Activated naive CD8-positive, alpha-beta T cell treated with anti-CD3 and anti-CD28 coated beads, Interleukin-2, amount 10 ng/mL, durations not matched to agents 7 days and 5 days (primary cell): ENCODE measurements around the gene SWI5. TPM values are rescaled to one million over a fixed set of nuclear protein-coding genes. Genes with fewer than 3 reads are reported as not detected.

Experiments used
- ATAC-seq: fragments of 150-1000 bp; cut with Tn5 transposase; one replicate; pipeline ENCODE4 v1.10.0; 2021; ENCODE audit warnings: low read depth, moderate library complexity
- POLR2A ChIA-PET: fragments of 350-600 bp; sonication (Branson Sonifier 250); formaldehyde crosslinking; loops from one replicate; lab custom pipeline; 2021; ENCODE audit warnings: antibody characterized with exemption; lab: Charles Lee
- DNase-seq: peaks from one replicate; pipeline ENCODE4 v3.0.0; 2021
- H3K27ac Mint-ChIP-seq: one replicate; pipeline ENCODE4 v1.8.0; 2022; ENCODE audit warnings: mild to moderate bottlenecking, mixed read lengths
- H3K27me3 Mint-ChIP-seq: one replicate; pipeline ENCODE4 v1.8.0; 2022; ENCODE audit warnings: mild to moderate bottlenecking, moderate library complexity, mixed read lengths
- H3K36me3 Mint-ChIP-seq: one replicate; pipeline ENCODE4 v1.8.0; 2021; ENCODE audit warnings: mild to moderate bottlenecking, mixed read lengths
- H3K4me1 Mint-ChIP-seq: one replicate; pipeline ENCODE4 v1.8.0; 2021; ENCODE audit warnings: mixed read lengths
- H3K4me3 Mint-ChIP-seq: one replicate; pipeline ENCODE4 v1.8.0; 2022; ENCODE audit warnings: mild to moderate bottlenecking, moderate library complexity, mixed read lengths
- H3K9me3 Mint-ChIP-seq: one replicate; pipeline ENCODE4 v1.8.0; 2021; ENCODE audit warnings: mixed read lengths
- total RNA-seq, 2 experiments: library from RNA; stranded (reverse); gene quantifications; one replicate each; pipeline ENCODE4 v1.2.3, GENCODE V29; 2021

Gene SWI5
- total RNA-seq, 2 experiments from 2014 or later, result 12.3 to 14.3 TPM

DNA sequence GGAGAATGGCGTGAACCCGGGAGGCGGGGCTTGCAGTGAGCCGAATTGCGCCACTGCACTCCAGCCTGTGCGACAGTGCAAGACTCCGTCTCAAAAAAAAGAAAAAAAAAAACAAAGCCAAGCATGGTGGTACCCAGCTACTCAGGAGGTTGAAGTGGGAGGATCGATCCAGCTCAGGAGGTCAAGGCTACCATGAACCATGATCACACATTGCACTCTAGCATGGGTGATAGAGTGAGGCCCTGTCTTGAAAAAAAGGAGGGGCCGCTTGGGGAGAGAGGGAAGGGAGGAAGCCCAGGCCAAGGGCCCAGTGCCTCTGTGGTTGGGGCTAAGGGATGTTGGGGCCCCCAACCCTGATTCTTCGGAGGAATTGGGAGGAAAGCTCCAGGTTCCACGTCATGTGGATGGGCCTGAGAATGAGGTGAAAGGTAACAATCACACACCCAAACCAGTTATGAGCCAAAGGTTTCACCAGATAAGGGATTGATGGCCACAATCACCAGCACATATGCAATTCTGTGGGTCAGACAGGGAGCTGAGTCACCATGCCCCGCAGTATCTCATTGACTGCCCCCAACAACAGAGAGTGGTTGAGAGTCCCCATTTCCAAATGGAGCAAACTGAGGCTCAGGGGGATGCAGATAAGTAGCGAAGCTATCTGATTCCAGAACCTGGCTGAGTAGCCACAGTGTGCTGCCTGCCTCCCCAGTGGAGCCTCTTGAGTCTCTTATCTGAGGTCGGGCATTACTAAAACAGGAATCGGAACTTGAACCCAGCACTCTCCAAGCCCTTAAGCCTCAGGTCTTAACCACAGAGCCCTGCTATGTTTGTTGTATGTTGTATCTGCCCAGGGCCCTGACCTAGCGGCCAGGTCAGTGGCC, 20.5 kb downstream of the SWI5 start:
- Mint-ChIP-seq H3K9me3 (no peaks in the 10 kb centered on the region), H3K4me3 (no peak overlapping the region), H3K27ac (no peak overlapping the region), H3K27me3 (no peaks in the 10 kb centered on the region), H3K36me3 (no peaks in the 10 kb centered on the region), H3K4me1 (peaks cover 4% of the 10 kb centered on the region)
- POLR2A ChIA-PET, result interaction anchor here (0.6 kb wide), 1 partner anchor 82 kb away, joined by 4 read pairs; no protein-coding TSS in a partner anchor
- ATAC-seq, result no peak
- DNase-seq, result no peak

DNA sequence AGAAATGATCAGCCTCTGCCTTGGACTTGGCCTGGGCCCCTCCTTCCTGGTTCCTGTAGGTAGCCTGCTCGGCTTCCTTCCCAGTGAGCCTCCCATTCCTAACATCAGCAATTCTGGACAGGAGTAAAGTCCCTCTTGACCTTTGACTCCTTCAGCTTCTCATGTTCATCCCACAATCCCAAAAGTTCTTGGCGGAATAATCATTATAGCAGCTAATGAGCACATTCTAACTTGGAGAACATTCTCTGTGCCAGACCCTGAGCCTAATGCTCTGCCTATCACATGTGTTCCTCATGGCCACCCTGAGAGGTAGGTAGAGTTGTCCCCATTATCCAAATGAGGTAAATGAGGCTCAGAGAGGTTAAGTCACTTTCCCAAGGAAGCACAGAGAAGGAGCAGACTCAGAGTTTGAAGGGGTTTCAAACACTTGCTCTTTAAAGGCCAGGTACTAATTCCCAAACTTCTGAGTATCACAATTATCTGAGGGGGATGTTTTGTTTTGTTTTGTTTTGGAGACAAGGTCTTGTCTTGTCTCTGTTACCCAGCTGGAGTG, 21.2 kb downstream of the SWI5 start:
- H3K27me3 Mint-ChIP-seq, result no peaks in the 10 kb centered on the region
- ATAC-seq (no peak), DNase-seq (no peak)
- no peak overlapping the region for H3K4me3 Mint-ChIP-seq
- peaks cover 4% of the 10 kb centered on the region for H3K4me1 Mint-ChIP-seq
- no peaks in the 10 kb centered on the region for H3K36me3 Mint-ChIP-seq
- H3K27ac Mint-ChIP-seq, result no peak overlapping the region
- no peaks in the 10 kb centered on the region for H3K9me3 Mint-ChIP-seq
- POLR2A ChIA-PET, result no interaction called here

GRCh38 chr9:128298535-128299482, 22.7 kb downstream of the SWI5 start:
- Mint-ChIP-seq H3K4me3 (no peak overlapping the region), H3K36me3 (no peaks in the 10 kb centered on the region), H3K27ac (no peak overlapping the region), H3K27me3 (no peaks in the 10 kb centered on the region), H3K4me1 (peaks cover 4% of the 10 kb centered on the region), H3K9me3 (no peaks in the 10 kb centered on the region)
- DNase-seq (no peak), ATAC-seq (no peak)
- POLR2A ChIA-PET, result no interaction called here

DNA sequence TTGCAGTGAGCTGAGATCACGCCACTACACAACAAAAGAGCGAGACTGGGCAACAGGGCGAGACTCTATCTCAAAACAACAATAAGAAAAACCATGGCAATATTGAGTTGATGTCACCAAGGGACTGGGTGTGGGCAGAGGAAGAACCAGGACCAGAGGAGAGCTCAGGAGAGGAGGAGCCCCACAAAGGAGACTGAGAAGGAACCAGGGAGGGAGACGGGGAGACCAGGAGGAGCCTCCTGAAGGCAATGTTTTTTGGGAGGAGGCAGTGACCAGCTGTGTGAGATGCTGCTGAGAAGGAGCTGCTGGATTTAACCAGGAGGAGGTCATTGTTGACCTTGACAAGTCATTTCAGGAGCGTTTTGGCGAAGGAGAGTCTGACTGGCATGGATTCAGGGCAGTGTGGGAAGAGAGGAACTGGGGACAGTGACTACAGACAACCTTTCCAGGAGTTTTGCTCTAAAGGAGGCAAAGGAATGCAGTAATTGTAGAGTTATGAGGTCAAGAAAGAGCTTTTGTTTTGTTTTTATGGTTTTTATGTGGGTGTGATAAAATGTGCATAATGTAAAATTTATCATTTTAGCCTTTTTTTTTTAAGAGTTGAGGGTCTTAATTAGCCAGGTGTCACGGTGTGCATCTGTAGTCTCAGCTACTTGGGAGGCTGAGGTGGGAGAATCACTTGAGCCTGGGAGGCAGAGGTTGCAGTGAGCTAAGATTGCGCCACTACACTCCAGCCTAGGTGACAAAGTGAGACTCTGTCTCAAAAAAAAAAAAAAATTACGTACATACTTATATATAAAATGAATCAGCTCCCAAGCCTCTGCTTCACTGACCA, 28.3 kb downstream of the SWI5 start:
- Mint-ChIP-seq H3K9me3 (no peaks in the 10 kb centered on the region), H3K4me1 (no peaks in the 10 kb centered on the region), H3K36me3 (peaks cover 2% of the 10 kb centered on the region), H3K27me3 (no peaks in the 10 kb centered on the region), H3K4me3 (no peak overlapping the region), H3K27ac (no peak overlapping the region)
- no peak for ATAC-seq
- DNase-seq, result no peak
- POLR2A ChIA-PET, result interaction anchor here (0.5 kb wide), 1 partner anchor 67 kb away, joined by 3 read pairs; the partner anchor contains the start of gene URM1

- no peak overlapping the region for H3K4me3 Mint-ChIP-seq
- no peak for DNase-seq
- H3K27ac Mint-ChIP-seq, result no peak overlapping the region
- no peak for ATAC-seq
- no peaks in the 10 kb centered on the region for H3K9me3 Mint-ChIP-seq
- no peaks in the 10 kb centered on the region for H3K4me1 Mint-ChIP-seq
- no peaks in the 10 kb centered on the region for H3K27me3 Mint-ChIP-seq
- POLR2A ChIA-PET, result interaction anchor here (0.5 kb wide), 1 partner anchor 66 kb away, joined by 3 read pairs; the partner anchor contains the start of gene URM1
- H3K36me3 Mint-ChIP-seq, result peaks cover 3% of the 10 kb centered on the region
Observed at GRCh38 chr9:128304971-128305288, 28.9 kb downstream of the SWI5 start.

DNA sequence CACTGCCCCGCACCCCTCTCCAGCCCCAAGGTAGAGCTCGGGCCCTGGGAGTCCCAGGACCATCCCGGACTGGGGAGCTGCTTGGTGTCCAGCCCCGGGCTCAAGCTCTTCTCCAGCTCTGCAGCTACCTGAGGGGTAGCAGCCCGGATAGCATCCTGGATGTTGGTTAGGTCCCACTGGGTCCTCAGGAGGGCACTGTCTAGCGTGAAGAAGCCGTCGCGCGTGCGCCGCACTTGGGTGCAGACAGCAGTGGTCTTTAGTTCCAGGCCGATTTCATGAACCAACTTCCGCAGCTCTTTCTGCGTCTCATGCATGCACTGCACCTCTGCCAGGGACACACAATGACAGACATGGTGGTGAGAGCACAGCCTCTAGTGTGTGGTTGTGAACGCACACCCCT, 33.5 kb downstream of the SWI5 start:
- Mint-ChIP-seq H3K9me3 (no peaks in the 10 kb centered on the region), H3K27me3 (no peaks in the 10 kb centered on the region), H3K36me3 (peaks cover 3% of the 10 kb centered on the region), H3K4me3 (no peak overlapping the region), H3K27ac (no peak overlapping the region), H3K4me1 (no peaks in the 10 kb centered on the region)
- ATAC-seq (no peak), DNase-seq (no peak)
- POLR2A ChIA-PET, result no interaction called here

DNA sequence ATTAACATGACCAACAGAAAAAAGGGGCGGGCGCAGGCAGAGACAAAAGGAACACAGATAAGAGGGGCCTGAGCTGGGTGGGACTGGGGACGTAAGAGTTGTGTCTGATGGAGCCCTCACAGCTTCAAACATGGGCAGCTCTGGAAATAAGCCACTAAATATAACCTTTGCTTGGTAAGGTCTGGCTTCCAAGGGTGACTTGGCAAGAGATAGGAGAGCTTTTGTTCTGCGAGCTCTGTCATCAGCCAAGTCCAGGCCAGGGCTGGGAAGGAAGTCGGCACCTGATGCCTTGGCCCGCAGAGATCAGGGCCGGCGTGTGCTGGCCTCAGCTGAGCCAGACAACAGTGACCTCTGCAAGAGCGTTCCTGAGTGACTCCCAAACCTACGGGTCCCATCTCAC, 34.4 kb downstream of the SWI5 start:
- no peaks in the 10 kb centered on the region for H3K27me3 Mint-ChIP-seq
- no peaks in the 10 kb centered on the region for H3K4me1 Mint-ChIP-seq
- DNase-seq (no peak), ATAC-seq (no peak)
- H3K27ac Mint-ChIP-seq, result no peak overlapping the region
- no peak overlapping the region for H3K4me3 Mint-ChIP-seq
- H3K36me3 Mint-ChIP-seq, result peaks cover 3% of the 10 kb centered on the region
- no peaks in the 10 kb centered on the region for H3K9me3 Mint-ChIP-seq
- POLR2A ChIA-PET, result no interaction called here

DNA sequence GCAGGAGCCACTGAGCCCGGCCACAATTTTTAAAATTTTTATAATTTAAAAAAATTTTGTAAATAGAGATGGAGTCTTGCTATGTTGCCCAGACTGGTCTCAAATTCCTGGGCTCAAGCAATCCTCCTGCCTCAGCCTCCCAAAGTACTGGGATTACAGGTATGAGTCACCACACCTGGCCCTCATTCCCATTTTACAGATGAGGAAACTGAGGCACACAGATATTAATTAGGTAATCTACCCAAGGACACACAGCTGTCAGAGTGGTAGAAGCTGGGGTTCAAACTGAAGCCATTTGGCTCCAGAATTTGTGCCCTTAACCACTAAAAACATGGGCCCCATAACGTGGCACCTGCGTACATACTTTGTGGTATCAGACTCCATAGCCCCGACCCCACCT, 38.6 kb downstream of the SWI5 start:
- POLR2A ChIA-PET, result no interaction called here
- ATAC-seq (no peak), DNase-seq (no peak)
- no peak overlapping the region for H3K27ac Mint-ChIP-seq
- H3K36me3 Mint-ChIP-seq, result no peaks in the 10 kb centered on the region
- H3K4me3 Mint-ChIP-seq, result no peak overlapping the region
- H3K9me3 Mint-ChIP-seq, result no peaks in the 10 kb centered on the region
- no peaks in the 10 kb centered on the region for H3K27me3 Mint-ChIP-seq
- H3K4me1 Mint-ChIP-seq, result no peaks in the 10 kb centered on the region

- Mint-ChIP-seq H3K4me3 (no peak overlapping the region), H3K27ac (no peak overlapping the region), H3K27me3 (no peaks in the 10 kb centered on the region), H3K36me3 (no peaks in the 10 kb centered on the region), H3K9me3 (no peaks in the 10 kb centered on the region), H3K4me1 (no peaks in the 10 kb centered on the region)
- DNase-seq (no peak), ATAC-seq (no peak)
- POLR2A ChIA-PET, result no interaction called here
Observed at GRCh38 chr9:128316421-128316820, 40.3 kb downstream of the SWI5 start.

DNA sequence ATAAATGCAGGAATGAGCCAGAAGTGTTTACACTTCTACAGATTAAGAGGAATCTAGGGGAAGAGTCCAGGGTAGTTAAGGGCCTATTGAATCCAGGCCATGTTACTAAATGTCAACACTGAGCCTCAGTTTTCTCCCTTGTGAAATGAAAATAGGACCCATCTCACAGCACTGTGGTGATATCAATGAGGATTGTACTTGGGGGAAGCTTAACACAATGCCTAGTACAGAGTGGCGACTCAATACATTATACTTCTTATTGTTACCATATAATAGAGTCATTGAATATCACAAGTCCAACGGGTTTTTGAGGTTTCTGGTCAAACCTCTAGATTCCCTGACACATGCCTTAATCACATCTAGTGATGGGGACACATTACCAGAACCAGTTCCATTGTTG, 41.6 kb downstream of the SWI5 start:
- POLR2A ChIA-PET, result no interaction called here
- no peaks in the 10 kb centered on the region for H3K27me3 Mint-ChIP-seq
- H3K4me1 Mint-ChIP-seq, result no peaks in the 10 kb centered on the region
- no peaks in the 10 kb centered on the region for H3K9me3 Mint-ChIP-seq
- H3K27ac Mint-ChIP-seq, result no peak overlapping the region
- DNase-seq (no peak), ATAC-seq (no peak)
- H3K4me3 Mint-ChIP-seq, result no peak overlapping the region
- no peaks in the 10 kb centered on the region for H3K36me3 Mint-ChIP-seq

GRCh38 chr9:128321343-128321742, 45.3 kb downstream of the SWI5 start:
- Mint-ChIP-seq H3K9me3 (no peaks in the 10 kb centered on the region), H3K27ac (no peak overlapping the region), H3K27me3 (no peaks in the 10 kb centered on the region), H3K36me3 (no peaks in the 10 kb centered on the region), H3K4me1 (peaks cover 14% of the 10 kb centered on the region), H3K4me3 (peak overlapping the region; percentile 83)
- ATAC-seq (no peak), DNase-seq (no peak)
- POLR2A ChIA-PET, result interaction anchor here (1.1 to 1.5 kb wide), 2 partner anchors 8 to 21 kb away, joined by 3 to 6 read pairs; no protein-coding TSS in a partner anchor

GRCh38 chr9:128321879-128322403, 45.9 kb downstream of the SWI5 start:
- ATAC-seq, result peak; percentile 1
- Mint-ChIP-seq H3K27me3 (no peaks in the 10 kb centered on the region), H3K36me3 (no peaks in the 10 kb centered on the region), H3K27ac (peak overlapping the region; percentile 90), H3K9me3 (no peaks in the 10 kb centered on the region), H3K4me3 (peak overlapping the region; percentile 83), H3K4me1 (peaks cover 14% of the 10 kb centered on the region)
- POLR2A ChIA-PET, result interaction anchor here (0.6 to 1.5 kb wide), 3 partner anchors 9 to 22 kb away, joined by 3 to 6 read pairs (median 3); no protein-coding TSS in a partner anchor
- DNase-seq, result no peak
